HG03354 (cell line): Measurements from ENCODE around the gene RPP30.

Experiments
- ATAC-seq: cut with Tn5 transposase; IDR thresholded peaks from one replicate; pipeline ENCODE4 v1.9.1; 2021; ENCODE audit warnings: mild to moderate bottlenecking; ENCODE audit not compliant: unreplicated experiment, poor library complexity, severe bottlenecking

The RPP30 gene

DNA sequence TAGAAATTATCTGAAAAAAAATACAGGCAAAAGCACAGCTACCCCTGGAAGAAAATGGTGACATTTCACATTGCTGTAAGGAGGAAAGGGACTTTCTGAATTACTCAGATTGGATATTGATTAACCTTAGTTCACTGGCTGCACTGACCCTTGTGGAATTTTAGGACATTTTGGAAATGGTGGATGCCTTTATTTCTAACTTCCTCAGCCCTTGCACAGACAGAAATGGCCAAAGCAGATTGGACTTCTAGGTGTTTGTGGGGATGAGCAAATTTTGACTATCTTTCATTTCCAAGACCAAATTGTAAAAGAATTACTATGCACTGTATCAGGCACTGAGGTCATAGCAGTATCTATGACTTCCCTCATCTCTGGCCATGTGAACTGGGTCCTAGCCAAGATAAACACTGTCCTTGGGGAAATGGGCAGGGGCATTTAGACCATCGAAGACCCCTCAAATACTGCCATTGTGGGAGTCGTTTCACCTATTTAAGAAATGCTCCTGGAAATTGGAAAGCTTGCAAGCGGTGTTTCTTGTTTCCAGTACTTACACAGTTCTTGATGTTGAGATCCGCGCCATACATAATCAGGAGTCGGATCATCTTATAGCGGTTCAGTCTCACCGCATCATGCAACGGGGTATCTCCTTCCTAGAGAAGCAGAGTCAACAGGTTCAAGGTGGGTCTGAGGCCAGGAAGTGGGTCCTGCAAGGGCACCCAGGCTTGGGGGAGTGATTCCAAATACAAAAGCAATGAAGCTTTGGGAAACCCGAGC, 43.4 kb downstream of the RPP30 start:
- ATAC-seq: no peak

DNA sequence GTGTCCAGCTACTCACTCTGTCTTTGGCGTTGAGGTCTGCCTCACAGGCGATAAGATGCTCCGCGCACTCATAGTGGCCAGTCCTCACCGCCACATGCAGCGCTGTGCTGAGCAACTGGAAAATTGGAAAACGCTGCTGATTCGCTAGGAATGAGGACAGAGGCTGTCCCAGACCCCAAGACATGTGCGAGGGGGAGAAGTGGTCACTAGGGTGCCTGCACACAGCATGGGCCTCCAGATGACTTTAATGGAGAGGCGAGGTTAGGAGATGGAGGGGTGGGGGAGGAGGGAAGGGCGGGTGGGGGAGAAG, 43.9 kb downstream of the RPP30 start:
- no peak for ATAC-seq

GRCh38 chr10:90916392-90917237, 44.8 kb downstream of the RPP30 start:
- no peak for ATAC-seq

DNA sequence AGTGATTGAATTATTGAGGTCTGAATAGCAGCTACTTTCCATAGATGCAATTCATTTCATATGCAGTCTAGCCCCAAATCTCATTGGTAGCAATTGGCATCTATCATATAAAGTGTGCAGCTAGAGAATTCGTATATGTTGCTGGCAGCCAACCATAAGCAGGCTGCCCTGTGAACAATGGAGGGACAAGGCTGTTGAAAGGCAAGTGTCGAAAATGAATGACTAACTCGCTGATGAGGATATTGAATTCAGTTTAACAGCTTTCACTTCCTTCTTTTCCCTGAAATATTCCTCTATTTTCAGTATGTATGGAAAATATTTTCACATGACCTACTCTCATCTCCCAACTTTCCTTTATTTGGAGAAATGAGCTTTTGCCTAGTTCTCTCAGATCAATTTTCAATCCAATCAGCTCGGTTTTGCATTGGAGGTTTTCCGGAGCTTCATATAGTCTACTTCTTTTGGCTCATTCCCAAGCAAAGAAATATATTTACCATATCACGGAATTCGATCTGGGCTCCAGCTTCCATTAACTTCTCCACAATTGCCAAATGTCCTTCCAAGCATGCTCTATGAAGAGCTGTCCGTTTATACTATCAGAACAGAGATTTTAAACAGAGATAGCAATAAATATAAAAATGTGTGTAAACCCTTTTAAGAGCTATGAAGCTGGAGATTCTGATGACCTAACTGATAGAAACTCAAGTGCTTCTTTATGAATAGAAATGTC, 45.6 kb downstream of the RPP30 start:
- ATAC-seq: no peak

- no peak for ATAC-seq
Observed at GRCh38 chr10:90917968-90918318, 46.2 kb downstream of the RPP30 start.

DNA sequence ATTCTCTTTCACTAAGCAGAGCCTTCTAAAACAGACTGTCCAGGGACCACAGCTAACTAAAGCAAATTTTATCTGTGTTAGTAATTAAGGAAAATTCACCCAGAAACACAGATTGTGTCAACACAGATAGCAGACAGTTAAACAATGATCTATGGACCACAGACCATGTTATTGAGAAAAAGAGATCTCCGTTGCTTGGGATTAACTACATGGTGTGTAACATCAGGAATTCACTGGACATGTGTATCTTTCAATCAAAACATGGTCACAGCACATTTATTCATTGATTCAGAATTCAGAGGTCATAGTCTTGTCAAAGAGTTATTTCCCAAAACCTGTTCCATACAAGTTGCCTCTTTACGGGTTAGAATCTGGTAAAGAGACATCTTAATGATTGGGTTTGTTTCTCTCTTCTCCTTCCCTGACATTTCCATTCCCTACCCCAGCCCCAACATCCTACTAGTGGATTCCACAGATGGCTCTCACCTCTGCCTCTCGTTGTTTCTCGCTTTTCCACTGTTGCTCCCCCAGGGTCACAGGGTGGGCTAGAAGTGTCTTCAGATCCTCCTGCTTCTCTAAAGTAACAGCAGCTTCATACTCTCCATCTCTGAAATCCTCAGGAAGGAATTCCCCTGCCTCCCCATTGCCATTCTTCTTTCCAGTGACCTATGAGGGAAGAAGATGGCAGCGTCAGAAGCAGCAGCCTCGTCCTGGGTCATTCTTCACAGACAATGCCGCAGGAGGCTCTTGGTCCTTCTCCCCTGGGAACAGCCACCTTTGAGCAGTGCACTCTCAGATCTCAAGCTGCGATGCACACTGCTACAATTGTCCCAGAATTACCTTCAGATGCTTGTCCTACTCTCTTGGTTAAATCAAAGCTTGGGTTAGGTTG, 48.2 kb downstream of the RPP30 start:
- no peak for ATAC-seq

GRCh38 chr10:90920986-90921666, 49.4 kb downstream of the RPP30 start, which contains the start of gene ANKRD1:
TSS of gene ANKRD1 (minus strand) at chr10:90921087. CDS start at chr10:90921027, 60 bp downstream.
- ATAC-seq: no peak

GRCh38 chr10:90921906-90922305, 50.1 kb downstream of the RPP30 start:
- ATAC-seq: no peak

GRCh38 chr10:90923111-90923731, 51.4 kb downstream of the RPP30 start:
- ATAC-seq: no peak

- no peak for ATAC-seq
Observed at GRCh38 chr10:90924552-90924951, 52.8 kb downstream of the RPP30 start.

GRCh38 chr10:90925079-90926029, 53.6 kb downstream of the RPP30 start:
- no peak for ATAC-seq

DNA sequence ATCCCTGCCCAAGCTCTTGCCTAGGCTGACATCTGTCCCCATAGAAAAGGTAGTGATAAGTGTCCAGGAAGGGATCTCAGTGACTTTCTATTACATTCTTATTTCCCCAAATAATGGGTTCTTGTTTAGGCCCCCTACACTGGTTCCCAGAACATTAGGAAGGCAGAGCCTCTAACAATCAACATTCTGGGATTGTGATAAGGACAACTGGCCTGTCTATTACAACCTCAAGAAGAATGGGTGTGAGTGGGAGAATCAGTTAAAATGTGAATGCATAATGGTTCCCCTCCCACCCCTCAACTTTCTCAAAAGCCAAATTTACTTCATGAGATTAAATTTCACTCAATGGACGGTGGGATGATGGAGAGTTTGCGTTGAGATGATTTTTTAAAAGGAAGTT, 55.5 kb downstream of the RPP30 start:
- ATAC-seq: no peak

DNA sequence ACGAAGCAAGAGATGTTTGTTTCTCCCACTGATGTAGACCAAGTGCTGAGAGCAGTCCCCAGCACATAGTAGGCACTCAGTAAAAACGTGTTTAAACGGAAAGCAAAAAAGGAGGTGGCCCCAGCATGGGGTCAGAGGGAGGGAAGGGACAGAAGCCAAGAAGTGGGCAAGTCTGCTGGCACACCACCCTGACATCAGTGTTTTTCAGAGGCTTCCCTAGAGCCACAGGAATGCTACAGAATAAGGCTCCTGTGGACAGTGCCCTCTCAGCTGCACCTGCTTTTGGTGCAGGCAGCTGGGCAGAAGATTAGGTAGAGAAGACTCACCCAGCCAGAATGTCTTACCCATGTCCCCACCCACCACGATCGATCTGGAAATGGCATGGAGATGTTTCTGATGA, 57.4 kb downstream of the RPP30 start:
- ATAC-seq: no peak

GRCh38 chr10:90930070-90930837, 58.5 kb downstream of the RPP30 start:
- no peak for ATAC-seq

- ATAC-seq: no peak
Observed at GRCh38 chr10:90930971-90931871, 59.4 kb downstream of the RPP30 start.
